Epithelial cell of prostate (primary cell): ENCODE measurements around the gene JAGN1.
"Not testable (repeated sequence)": the region's sequence is repeated elsewhere in the genome, so short reads cannot be mapped to it uniquely, and the experiment has no call there.

ENCODE experiments used
- DNase-seq: peaks from one replicate; pipeline ENCODE4 v3.0.0-alpha.2; 2011; ENCODE audit warnings: low read depth, low spot score
- H3K27ac ChIP-seq: fragments of 450-650 bp; 2 replicates; pipeline ENCODE4 v1.5.1; 2017; ENCODE audit warnings: mild to moderate bottlenecking

Gene JAGN1

GRCh38 chr3:9896755-9897407 lies 6.5 kb downstream of the JAGN1 start:
- H3K27ac ChIP-seq: peak overlapping the region; percentile 66
- not testable (repeated sequence) for DNase-seq

- H3K27ac ChIP-seq: peak overlapping the region; percentile 66
- DNase-seq: peak; percentile 83
Observed at GRCh38 chr3:9897408-9898372, 7.3 kb downstream of the JAGN1 start.

GRCh38 chr3:9898467-9899241 lies 8.2 kb downstream of the JAGN1 start:
- H3K27ac ChIP-seq: peak overlapping the region; percentile 66
- DNase-seq: no peak

- DNase-seq: no peak
- no peak overlapping the region for H3K27ac ChIP-seq
Observed at GRCh38 chr3:9899289-9899791, 8.9 kb downstream of the JAGN1 start.

- not testable (repeated sequence) for DNase-seq, H3K27ac ChIP-seq
Observed at GRCh38 chr3:9900965-9901415, 10.6 kb downstream of the JAGN1 start.

GRCh38 chr3:9901967-9902366 lies 11.6 kb downstream of the JAGN1 start:
- no peak overlapping the region for H3K27ac ChIP-seq
- no peak for DNase-seq

GRCh38 chr3:9902372-9903237 lies 12.2 kb downstream of the JAGN1 start, which contains the start of gene IL17RE:
Gene IL17RE, plus strand, starts transcription at chr3:9902848. Its CDS starts 85 bp downstream, at chr3:9902933.
- peak within 1 kb of the TSS; percentile 51 for H3K27ac ChIP-seq
- no peak for DNase-seq

- DNase-seq: no peak
- H3K27ac ChIP-seq: peak overlapping the region; percentile 51
Observed at GRCh38 chr3:9903238-9903624, 12.8 kb downstream of the JAGN1 start.

GRCh38 chr3:9903904-9904303 lies 13.5 kb downstream of the JAGN1 start:
- no peak overlapping the region for H3K27ac ChIP-seq
- DNase-seq: no peak

GRCh38 chr3:9906480-9906879 lies 16.1 kb downstream of the JAGN1 start:
- no peak overlapping the region for H3K27ac ChIP-seq
- DNase-seq: no peak

GRCh38 chr3:9908286-9908685 lies 17.9 kb downstream of the JAGN1 start:
- no peak for DNase-seq
- no peak overlapping the region for H3K27ac ChIP-seq

- no peak overlapping the region for H3K27ac ChIP-seq
- DNase-seq: no peak
Observed at GRCh38 chr3:9909221-9910013, 19.0 kb downstream of the JAGN1 start.

GRCh38 chr3:9911863-9912262 lies 21.5 kb downstream of the JAGN1 start:
- H3K27ac ChIP-seq: no peak overlapping the region
- no peak for DNase-seq

- DNase-seq: peak; percentile 54
- H3K27ac ChIP-seq: no peak overlapping the region
Observed at GRCh38 chr3:9912294-9912935, 22.0 kb downstream of the JAGN1 start.

GRCh38 chr3:9913601-9914000 lies 23.2 kb downstream of the JAGN1 start:
- peak overlapping the region; percentile 15 for H3K27ac ChIP-seq
- DNase-seq: no peak

GRCh38 chr3:9914011-9914410 lies 23.6 kb downstream of the JAGN1 start:
- peak overlapping the region; percentile 15 for H3K27ac ChIP-seq
- no peak for DNase-seq

- no peak overlapping the region for H3K27ac ChIP-seq
- DNase-seq: no peak
Observed at GRCh38 chr3:9914559-9915253, 24.3 kb downstream of the JAGN1 start.
